AG09309 (cell line): ENCODE data around the gene HOATZ.

Experiments used
- DNase-seq: peaks from one replicate; pipeline ENCODE4 v3.0.0-alpha.2; 2010; ENCODE audit warnings: low read depth
- H3K4me3 ChIP-seq: 2 replicates; pipeline ENCODE4 v1.5.1; 2011; ENCODE audit warnings: mild to moderate bottlenecking, low read depth, low read length, moderate library complexity; ENCODE audit not compliant: control insufficient read depth
- CTCF ChIP-seq: IDR thresholded peaks from 2 replicates; pipeline ENCODE4 v1.5.1; 2011; ENCODE audit warnings: mild to moderate bottlenecking, low read depth, low read length, inconsistent platforms; ENCODE audit not compliant: insufficient read depth, control insufficient read depth; ENCODE audit errors: missing control alignments

Gene HOATZ

GRCh38 chr11:111514216-111515031, at the start of gene HOATZ:
Gene HOATZ, plus strand, starts transcription at chr11:111514778. Its CDS starts 7 bp downstream, at chr11:111514785.
- TF ChIP-seq CTCF, result no peak
- H3K4me3 ChIP-seq, result no peak within 1 kb of the TSS
- DNase-seq, result no peak

- no peak for DNase-seq
- no peak for TF ChIP-seq CTCF
These were observed 49.2 kb upstream of the HOATZ start for GRCh38 chr11:111465400-111465799.

GRCh38 chr11:111466615-111467014, 48.0 kb upstream of the HOATZ start:
- TF ChIP-seq CTCF, result no peak
- no peak overlapping the region for H3K4me3 ChIP-seq

More at GRCh38 chr11:111465400-111465799, 49.2 kb upstream of the HOATZ start:
- no peak overlapping the region for H3K4me3 ChIP-seq

GRCh38 chr11:111469200-111469599, 45.4 kb upstream of the HOATZ start:
- no peak for TF ChIP-seq CTCF
- DNase-seq, result no peak
- no peak overlapping the region for H3K4me3 ChIP-seq

More at GRCh38 chr11:111466615-111467014, 48.0 kb upstream of the HOATZ start:
- DNase-seq, result no peak

- no peak for DNase-seq
- no peak for TF ChIP-seq CTCF
- H3K4me3 ChIP-seq, result no peak overlapping the region
These were observed 42.4 kb upstream of the HOATZ start for GRCh38 chr11:111472228-111472627.

- no peak overlapping the region for H3K4me3 ChIP-seq
- no peak for TF ChIP-seq CTCF
- DNase-seq, result no peak
These were observed 40.1 kb upstream of the HOATZ start for GRCh38 chr11:111474432-111474831.
